ENCODE data around the gene MYO10.

DNA sequence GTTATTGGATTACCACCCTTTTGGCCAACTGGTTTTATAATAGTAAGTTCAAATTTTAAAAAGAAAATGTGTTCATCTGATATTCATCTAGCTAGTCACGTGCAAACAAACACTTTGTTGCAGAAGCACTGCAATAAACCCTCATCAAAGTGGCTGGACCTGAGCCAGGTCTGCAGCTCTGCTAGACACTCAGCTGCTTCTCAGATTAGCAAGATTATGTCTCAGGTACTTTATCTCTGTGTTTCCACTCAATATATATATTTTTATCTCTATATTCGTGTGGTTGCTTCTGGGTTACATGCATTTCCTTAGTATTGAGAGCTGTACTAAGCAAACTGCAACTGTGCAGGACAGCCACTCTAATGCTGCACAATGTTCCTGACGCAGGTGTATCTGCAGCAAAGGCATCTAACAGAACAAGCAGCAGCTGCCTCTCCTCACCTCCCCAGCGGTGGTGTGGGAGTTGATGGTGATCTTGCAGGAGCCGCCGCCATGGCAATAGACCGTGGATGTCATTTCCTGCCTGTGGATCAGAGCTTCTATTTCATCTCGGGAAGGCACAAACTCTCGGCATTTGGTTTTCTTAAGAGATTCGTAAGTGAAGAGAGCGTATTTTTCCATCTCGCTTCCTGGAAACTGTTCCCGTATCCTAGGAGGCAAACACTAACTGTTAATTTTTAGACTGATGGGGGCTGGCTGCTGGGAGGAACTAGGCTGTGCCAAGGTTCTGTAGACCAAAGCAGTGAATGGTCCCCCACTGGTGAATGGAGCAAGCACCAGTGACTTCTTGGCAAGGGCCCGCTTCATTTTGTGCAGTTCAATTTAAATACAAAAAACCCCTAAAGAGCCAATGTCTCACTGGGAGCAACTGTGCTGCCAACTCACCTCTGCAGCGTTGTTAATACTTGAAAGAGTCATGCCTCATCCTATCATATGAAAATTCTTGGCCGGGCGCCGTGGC, 262.6 kb downstream of the MYO10 start:
- no peak for TF ChIP-seq EZH2 (IDR thresholded peaks at IDR 0.05; ENCODE audit: insufficient read depth, low read length)
- TF ChIP-seq, protein P1, sequence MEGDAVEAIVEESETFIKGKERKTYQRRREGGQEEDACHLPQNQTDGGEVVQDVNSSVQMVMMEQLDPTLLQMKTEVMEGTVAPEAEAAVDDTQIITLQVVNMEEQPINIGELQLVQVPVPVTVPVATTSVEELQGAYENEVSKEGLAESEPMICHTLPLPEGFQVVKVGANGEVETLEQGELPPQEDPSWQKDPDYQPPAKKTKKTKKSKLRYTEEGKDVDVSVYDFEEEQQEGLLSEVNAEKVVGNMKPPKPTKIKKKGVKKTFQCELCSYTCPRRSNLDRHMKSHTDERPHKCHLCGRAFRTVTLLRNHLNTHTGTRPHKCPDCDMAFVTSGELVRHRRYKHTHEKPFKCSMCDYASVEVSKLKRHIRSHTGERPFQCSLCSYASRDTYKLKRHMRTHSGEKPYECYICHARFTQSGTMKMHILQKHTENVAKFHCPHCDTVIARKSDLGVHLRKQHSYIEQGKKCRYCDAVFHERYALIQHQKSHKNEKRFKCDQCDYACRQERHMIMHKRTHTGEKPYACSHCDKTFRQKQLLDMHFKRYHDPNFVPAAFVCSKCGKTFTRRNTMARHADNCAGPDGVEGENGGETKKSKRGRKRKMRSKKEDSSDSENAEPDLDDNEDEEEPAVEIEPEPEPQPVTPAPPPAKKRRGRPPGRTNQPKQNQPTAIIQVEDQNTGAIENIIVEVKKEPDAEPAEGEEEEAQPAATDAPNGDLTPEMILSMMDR (IDR thresholded peaks at IDR 0.05; ENCODE audit: insufficient read depth, low read depth, low read length), result no peak
